ENCODE results near the gene NEK7.
"Not testable (repeated sequence)": the region's sequence is repeated elsewhere in the genome, so short reads cannot be mapped to it uniquely, and the experiment has no call there.

Gene NEK7

GRCh38 chr1:198173832-198174231 lies 17.0 kb downstream of the NEK7 start:
- DNase-seq, result no peak

- no peak for DNase-seq
Measured at GRCh38 chr1:198174297-198174696, 17.5 kb downstream of the NEK7 start.

GRCh38 chr1:198175423-198176170 lies 18.8 kb downstream of the NEK7 start:
- DNase-seq, result no peak

GRCh38 chr1:198176179-198176578 lies 19.4 kb downstream of the NEK7 start:
- DNase-seq, result no peak

GRCh38 chr1:198177546-198177945 lies 20.7 kb downstream of the NEK7 start:
- DNase-seq, result no peak

GRCh38 chr1:198178615-198179014 lies 21.8 kb downstream of the NEK7 start:
- no peak for DNase-seq

DNA sequence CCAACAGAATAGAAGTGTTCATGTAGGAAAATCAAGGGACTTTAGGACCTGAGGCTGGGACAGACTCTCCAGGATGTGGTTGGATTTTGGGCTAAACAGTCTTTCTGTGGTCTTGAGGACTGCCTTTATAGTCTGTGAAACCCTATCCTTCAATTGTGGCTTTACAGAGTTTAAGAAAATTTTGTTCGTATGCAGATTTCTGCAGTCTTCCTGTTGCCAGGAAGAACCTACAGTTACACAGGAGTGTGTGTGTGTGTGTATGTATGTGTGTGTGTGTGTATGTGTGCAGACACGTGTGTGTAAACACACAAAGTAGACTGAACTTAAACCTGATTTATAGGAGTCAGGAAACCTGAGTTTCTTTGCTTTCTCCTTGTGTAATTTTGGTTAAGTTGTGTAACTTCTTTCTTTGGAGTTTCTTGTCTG lies 22.8 kb downstream of the NEK7 start:
- no peak for DNase-seq

GRCh38 chr1:198183605-198184004 lies 26.8 kb downstream of the NEK7 start:
- no peak for DNase-seq

GRCh38 chr1:198184516-198184915 lies 27.7 kb downstream of the NEK7 start:
- DNase-seq, result no peak

DNA sequence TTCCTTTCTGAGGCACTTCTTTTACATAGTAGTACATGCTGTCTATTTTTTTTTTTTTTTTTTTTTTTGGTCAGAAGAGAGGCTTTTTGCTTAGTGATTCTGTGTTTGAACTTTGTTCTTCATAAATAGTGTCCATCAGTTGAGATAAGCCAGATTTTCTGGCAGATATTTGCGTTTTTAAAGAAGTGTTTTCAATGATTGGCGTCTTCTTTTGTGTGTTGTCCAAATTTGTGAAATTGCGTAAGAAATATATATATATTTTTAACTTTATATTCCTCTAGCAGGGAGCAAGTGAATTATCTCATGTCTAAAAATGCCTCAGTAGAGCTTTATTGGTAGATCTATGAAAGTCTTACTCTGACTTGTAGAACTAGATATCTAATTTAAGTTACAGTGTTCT lies 28.3 kb downstream of the NEK7 start:
- DNase-seq, result no peak

DNA sequence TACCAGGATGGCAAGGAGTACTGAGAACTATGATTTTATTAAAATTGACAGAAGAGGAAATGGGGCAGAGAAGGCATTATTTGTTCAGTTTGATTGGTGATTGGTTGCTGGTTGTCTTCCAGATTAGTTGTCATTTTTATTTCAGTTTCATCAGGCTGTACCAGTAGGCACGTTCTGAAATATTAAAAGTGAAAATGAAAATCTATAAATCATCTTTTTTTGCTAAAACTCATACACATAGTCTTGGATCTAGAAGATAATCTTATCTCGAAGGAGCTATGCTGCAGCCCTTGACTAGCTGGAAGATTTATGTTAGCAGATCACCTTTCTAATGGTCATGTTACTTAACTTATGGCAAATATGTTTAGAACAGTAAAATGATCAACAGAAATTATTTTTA lies 29.0 kb downstream of the NEK7 start:
- DNase-seq, result no peak

GRCh38 chr1:198186916-198187580 lies 30.2 kb downstream of the NEK7 start:
- DNase-seq, result no peak

- no peak for DNase-seq
Measured at GRCh38 chr1:198187973-198188588, 31.3 kb downstream of the NEK7 start.

DNA sequence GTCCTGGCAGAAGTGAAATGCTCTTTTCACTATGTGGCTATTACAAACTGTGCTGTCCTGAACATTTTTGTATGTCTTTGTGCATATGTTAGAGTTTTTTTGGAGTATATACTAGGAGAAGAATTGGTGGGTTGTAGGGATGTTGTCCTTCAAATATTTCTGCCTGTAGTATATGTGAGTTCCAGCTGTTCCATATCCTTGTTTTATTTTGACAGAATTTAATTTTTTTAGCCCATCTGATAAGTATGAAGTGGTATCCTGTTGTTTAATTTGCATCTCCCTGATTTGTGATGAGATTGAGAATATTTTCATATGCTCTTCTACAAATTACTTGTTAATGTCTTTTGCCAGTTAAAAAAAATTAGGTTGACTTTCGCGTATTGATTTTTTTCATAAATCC lies 34.3 kb downstream of the NEK7 start:
- no peak for DNase-seq

DNA sequence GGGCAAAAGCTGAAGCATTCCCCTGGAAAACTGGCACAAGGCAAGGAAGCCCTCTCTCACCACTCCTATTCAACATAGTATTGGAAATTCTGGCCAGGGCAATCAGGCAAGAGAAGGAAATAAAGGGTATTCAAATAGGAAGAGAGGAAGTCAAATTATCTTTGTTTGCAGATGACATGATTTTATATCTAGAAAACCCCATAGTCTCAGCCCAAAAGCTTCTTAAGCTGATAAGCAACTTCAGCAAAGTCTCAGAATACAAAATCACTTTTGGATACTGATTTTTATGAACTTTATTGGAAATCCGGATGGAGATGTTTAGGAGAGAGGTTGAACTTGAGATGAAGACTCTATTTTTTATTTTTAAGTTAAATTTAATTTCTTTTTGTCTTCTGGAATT lies 37.1 kb downstream of the NEK7 start:
- DNase-seq, result not testable (repeated sequence)

GRCh38 chr1:198196630-198197029 lies 39.8 kb downstream of the NEK7 start:
- no peak for DNase-seq

GRCh38 chr1:198197285-198197684 lies 40.5 kb downstream of the NEK7 start:
- no peak for DNase-seq

- no peak for DNase-seq
Measured at GRCh38 chr1:198199105-198199504, 42.3 kb downstream of the NEK7 start.

DNA sequence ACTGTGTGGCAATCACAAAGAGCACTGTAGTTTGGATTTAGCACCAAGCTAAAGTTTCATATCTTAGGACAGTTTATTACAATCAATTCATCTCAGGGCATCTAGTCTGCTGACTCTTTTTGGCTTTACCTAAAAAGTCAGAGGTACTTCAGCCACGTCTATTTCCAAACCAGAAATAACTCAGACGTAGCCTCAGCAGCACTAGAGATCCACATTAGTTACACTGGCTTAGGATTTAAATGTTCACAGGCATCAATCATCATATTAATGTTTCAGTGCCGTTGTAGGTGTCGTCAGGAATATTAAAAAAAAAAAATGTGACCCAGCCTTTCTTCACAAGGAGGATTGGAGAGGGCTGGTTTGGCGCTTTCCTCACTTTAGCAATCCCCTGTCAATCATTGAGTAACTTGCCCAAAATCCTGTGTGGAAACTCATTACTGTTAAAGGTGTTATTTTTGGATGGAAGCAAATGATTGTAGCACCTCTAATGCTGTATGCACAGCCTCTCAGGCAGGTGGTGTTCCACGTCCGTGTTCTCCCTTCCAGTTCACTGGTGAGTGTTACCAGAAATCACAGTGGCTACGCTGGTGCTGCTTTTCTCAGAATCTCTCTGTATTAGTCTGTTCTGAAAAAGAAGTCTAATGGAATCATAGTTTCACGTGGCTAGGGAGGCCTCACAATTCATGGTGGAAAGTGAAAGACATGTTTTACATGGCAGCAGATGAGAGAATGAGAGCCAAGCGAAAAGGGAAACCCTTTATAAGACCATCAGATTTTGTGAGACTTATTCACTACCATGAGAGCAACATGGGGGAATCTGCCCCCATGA lies 45.4 kb downstream of the NEK7 start:
- DNase-seq, result no peak

DNA sequence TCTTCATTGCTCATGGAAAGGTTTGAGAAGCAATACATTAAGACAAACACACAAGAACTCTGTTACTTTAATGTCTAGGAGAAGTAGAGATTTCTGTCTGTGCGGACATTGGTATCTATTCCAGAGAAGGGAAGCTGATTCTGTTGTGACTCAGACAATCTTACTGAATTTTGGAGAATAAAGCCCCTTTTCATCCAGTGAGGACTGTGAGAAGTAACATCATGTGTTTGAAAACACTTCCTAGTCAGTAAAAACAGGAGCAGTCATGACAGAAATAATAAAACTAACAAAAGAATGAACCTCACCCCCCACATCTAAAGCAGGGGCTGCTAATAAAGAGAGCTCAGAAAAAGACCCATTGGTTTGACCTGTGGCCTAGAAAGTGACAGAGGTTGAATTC lies 46.6 kb downstream of the NEK7 start:
- DNase-seq, result no peak

DNA sequence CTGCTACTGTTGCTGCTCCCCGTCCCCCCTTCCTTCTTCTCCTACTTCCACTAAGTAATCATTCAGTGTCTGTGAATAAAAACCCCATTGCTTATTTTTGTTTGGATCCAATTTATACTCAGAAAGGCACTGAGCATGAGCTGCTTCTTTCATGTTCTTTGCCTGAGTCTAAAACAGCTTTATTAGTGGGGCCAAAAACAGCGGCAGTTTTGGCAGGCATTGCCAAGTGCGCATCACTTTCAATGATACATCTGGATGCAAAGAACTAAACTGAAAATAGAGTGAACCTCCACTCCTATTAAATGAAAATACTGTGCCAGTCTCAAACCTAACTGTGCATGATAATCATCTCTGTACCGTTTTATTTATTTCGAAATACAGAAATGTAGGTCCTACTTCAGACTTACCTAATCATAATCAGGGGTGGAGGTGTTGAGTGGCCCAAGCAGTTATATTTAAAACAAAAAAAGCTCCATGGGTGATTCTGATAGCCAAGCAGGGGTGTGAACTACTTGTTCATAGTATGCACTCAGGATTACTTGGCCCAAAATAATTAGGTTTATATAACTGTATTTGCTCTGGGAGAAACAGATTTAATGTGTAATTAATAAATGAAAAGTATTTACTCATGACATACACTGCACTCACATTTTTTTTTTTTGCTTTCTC lies 48.4 kb downstream of the NEK7 start:
- no peak for DNase-seq

GRCh38 chr1:198206292-198206691 lies 49.5 kb downstream of the NEK7 start:
- DNase-seq, result no peak

GRCh38 chr1:198211696-198212095 lies 54.9 kb downstream of the NEK7 start:
- DNase-seq, result no peak

Measured in SW 1271 (cell line).